Measurements from ENCODE around the gene RBM18. TPM values are rescaled to one million over a fixed set of nuclear protein-coding genes. Genes with fewer than 3 reads are reported as not detected.

RBM18 gene
- total RNA-seq, 2 donors from 2014 or later: 19.2 to 23.2 TPM

DNA sequence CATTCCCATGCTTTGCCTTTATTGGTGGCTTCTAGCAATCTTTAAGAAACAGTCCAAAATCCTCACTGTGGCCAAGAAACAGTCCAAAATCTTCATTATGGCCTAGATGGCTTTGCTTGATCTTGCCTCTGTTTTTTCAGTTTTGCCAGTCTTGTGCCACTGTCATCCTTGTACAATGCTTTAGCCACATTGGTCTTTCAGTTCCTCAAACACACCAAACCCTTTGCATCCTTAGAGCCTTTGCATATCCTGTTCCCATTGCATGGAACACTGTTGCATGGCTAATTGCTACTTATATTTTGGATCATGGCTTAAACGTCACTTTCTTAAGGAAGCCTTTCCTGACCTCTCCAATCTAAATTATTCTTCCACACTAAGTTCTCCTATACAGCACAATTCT, 22.1 kb upstream of the RBM18 start:
- TF ChIP-seq, protein P1, sequence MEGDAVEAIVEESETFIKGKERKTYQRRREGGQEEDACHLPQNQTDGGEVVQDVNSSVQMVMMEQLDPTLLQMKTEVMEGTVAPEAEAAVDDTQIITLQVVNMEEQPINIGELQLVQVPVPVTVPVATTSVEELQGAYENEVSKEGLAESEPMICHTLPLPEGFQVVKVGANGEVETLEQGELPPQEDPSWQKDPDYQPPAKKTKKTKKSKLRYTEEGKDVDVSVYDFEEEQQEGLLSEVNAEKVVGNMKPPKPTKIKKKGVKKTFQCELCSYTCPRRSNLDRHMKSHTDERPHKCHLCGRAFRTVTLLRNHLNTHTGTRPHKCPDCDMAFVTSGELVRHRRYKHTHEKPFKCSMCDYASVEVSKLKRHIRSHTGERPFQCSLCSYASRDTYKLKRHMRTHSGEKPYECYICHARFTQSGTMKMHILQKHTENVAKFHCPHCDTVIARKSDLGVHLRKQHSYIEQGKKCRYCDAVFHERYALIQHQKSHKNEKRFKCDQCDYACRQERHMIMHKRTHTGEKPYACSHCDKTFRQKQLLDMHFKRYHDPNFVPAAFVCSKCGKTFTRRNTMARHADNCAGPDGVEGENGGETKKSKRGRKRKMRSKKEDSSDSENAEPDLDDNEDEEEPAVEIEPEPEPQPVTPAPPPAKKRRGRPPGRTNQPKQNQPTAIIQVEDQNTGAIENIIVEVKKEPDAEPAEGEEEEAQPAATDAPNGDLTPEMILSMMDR (IDR thresholded peaks at IDR 0.05): no peak
- Histone ChIP-seq H3K27me3 (no peaks in the 10 kb centered on the region), H3K9me3 (no peaks in the 10 kb centered on the region), H3K4me1 (peaks cover 0 to 11% of the 10 kb centered on the region in 2 donors), H3K4me3 (no peak overlapping the region), H3K27ac (no peak overlapping the region), H3K36me3 (peaks cover 49% of the 10 kb centered on the region)
- no peak for DNase-seq (ENCODE audit: low spot score)

DNA sequence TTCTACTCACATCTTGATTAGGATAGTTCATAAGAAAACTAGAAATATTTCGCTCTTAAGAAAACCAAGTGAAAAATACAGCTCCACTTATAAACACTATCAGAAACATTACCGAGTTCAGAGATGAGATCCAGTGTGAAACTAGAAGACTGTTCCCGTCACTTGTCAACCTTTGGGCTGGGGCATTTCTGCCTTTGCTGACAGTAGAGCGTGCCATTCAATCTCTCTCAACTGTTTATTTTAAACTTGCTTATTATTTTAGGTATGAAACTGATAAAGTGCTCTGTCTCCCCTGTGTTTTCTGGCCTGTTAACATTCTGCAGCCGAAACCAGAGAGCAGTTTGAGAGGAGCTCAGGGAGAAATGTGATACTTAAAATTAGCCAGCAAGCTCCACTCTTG, 16.7 kb upstream of the RBM18 start:
- Histone ChIP-seq H3K36me3 (peaks cover 18% of the 10 kb centered on the region), H3K9me3 (peaks cover 0 to 16% of the 10 kb centered on the region in 2 donors), H3K27ac (no peak overlapping the region), H3K4me1 (peaks cover 0 to 18% of the 10 kb centered on the region in 2 donors), H3K4me3 (no peak overlapping the region), H3K27me3 (no peaks in the 10 kb centered on the region)
- no peak for DNase-seq (ENCODE audit: low spot score)
- TF ChIP-seq, protein P1 (IDR thresholded peaks at IDR 0.05): no peak

DNA sequence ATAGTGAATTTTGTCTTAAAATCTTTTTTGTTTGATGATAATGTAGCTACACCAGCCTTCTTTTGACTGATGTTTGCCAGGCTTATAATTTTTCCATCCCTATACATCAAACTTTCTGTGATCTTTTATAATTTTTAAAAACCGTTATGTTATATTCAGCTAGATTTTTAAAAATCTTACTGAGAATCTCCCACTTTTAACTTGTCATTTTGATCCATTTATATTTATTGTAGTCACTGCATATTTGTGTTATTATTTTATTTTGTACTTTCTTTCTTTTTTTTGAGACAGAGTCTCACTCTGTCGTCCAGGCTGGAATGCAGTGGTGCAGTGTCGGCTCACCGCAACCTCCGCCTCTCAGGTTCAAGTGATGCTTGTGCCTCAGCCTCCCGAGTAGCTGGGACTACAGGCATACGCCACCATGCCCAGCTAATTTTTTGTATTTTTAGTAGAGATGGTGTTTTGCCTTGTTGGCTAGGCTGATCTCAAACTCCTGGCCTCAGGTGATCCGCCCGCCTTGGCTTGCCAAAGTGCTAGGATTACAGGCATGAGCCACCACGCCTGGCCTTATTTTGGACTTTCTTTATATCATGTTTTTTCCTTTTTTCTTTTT, 12.8 kb upstream of the RBM18 start:
- TF ChIP-seq, protein P1 (IDR thresholded peaks at IDR 0.05): no peak
- H3K4me1 ChIP-seq: peaks cover 0 to 14% of the 10 kb centered on the region in 2 donors
- no peak for DNase-seq (ENCODE audit: low spot score)
- no peak overlapping the region for H3K27ac ChIP-seq
- peaks cover 0 to 16% of the 10 kb centered on the region in 2 donors for H3K9me3 ChIP-seq
- no peaks in the 10 kb centered on the region for H3K27me3 ChIP-seq
- no peaks in the 10 kb centered on the region for H3K36me3 ChIP-seq
- H3K4me3 ChIP-seq: no peak overlapping the region

DNA sequence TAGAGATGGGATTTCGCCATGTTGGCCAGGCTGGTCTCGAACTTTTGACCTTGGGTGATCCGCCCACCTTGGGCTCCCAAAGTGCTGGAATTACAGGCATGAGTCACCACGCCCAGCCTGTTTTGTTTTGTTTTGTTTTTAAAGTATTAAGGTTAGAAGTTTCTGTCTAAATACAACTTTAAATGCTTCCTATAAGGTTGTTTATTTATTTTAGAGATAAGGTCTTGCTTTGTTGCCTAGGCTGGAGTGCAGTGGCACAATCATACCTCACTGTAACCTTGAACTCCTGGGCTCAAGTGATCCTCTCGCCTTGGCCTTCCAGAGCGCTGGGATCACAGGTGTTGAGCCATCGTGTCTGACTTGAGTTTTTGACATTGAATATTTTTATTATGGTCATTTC, 11.5 kb upstream of the RBM18 start:
- no peak for DNase-seq (ENCODE audit: low spot score)
- Histone ChIP-seq H3K27ac (no peak overlapping the region), H3K36me3 (peaks cover 8% of the 10 kb centered on the region), H3K27me3 (no peaks in the 10 kb centered on the region), H3K4me1 (peaks cover 0 to 3% of the 10 kb centered on the region in 2 donors), H3K4me3 (no peak overlapping the region), H3K9me3 (peaks cover 0 to 16% of the 10 kb centered on the region in 2 donors)
- TF ChIP-seq, protein P1 (IDR thresholded peaks at IDR 0.05): no peak

DNA sequence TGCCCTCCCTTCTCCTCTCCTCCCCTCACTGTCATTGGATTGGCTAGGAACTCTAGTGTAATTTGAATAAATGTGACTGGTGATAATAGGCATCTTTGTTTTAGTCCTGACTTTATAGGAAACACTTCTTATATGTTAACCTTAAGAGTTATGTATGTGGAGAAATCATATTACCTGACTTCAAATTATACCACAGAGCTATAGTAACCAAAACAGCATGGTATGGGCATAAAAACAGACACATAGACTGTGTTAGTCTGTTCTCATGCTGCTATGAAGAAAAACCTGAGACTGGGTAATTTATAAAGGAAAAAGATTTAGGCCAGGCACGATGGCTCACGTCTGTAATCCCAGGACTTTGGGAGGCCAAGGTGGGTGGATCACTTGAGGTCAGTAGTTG, 9.4 kb upstream of the RBM18 start:
- Histone ChIP-seq H3K9me3 (peaks cover 0 to 16% of the 10 kb centered on the region in 2 donors), H3K27ac (no peak overlapping the region), H3K4me1 (no peaks in the 10 kb centered on the region), H3K27me3 (no peaks in the 10 kb centered on the region), H3K36me3 (peaks cover 12% of the 10 kb centered on the region), H3K4me3 (no peak overlapping the region)
- no peak for DNase-seq (ENCODE audit: low spot score)
- TF ChIP-seq, protein P1 (IDR thresholded peaks at IDR 0.05): no peak
